NCI-H2107 treated with DMSO at 0.1 percent for 48 hours (cell line): ENCODE results near the gene ANP32B.

Experiments used
- DNase-seq: peaks from one replicate; lab custom pipeline; 2025; ENCODE audit not compliant: unreplicated experiment; lab: John Stamatoyannopoulos, UW

Gene ANP32B

DNA sequence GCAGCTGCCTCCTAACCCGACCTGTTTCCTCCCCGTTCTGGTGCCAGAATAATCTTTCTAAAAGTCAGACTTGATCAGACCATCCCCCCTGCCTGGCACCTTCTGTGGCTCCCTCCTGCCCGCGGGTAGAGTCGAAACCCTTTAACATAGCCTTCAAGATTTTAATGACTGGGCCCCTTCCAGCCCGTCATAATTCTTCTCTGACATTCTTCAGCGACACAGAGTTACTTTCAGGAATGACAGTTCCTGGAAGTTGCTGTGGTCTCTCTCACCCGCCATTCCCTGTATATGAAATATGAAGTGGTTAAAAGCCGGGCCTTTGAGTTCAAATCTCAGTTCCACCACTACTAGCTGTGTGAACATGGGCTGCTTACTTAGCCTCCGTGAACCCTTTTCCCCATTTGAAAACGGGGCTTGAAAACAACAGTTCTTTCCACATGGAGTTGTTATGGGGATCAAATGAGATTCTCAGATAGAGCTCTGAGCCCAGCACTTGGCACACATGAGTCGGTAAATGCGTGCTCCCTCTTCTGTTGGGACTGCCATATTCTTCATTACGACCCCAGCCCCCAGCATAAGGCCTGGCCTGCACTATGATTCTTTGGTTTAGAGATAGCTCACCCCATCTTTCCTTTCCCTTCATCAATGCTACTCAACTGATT, 74.1 kb downstream of the ANP32B start:
- no peak for DNase-seq

DNA sequence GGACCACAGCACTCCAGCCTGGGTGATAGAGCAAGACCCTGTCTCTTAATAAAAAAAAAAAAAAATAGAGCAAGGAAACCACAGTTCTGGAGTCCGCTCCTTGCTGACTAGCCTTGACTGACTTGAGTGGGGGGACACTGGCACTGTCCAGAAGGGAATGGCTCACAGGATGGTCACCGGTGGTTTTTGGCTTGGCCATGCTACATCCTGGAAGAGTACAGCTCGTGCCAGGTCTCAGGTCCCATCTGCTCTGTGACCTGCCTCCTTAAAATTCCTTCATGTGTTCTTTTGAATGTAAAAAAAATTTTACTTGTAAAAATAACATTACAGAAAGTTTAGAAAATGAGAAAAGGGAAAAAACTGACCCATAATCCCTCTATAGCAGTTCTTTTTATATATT, 79.0 kb downstream of the ANP32B start:
- DNase-seq = no peak

DNA sequence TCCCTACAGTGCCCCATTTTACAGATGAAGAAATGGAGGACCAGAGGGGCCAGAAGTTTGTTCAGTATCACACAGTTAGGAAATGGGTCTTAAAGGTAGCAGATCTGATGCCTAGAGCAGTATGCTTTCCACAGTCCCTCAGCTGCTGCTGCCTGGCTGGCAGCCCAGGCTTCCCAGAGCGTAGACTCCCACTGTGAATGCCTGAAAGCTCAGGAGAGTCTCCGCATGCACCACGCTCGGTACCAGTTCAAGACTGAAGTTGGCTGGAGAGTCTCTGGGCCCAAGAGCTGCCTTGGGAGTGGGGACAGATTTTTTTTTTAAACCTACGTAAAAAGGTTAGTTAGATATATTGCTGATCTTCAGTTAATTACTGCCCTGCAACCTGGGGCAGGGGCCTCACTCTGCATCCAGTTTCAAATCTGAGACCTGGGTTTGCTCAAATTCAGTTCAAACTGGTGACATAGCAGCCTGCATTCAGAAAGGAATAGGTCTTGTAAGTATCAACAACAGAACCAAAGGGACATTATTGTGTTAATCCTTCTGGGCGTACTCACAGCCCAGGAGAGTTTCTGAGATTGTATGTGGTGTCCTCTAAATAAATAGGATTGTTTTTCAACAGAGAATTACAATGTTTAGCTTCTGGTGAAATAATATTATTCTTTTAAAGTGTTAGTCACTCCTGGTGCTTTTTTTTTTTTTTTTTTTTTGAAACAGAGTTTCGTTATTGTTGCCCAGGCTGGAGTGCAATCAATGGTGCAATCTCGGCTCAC, 81.7 kb downstream of the ANP32B start:
- no peak for DNase-seq
